H9 (cell line): ENCODE results near the gene CDK6. TPM values are rescaled to one million over a fixed set of nuclear protein-coding genes. Genes with fewer than 3 reads are reported as not detected.

ENCODE experiments used
- DNase-seq: peaks from one replicate; pipeline ENCODE4 v3.0.0-alpha.2; 2017
- H2AFZ ChIP-seq: one replicate; pipeline ENCODE4 v1.6.1; 2013; ENCODE audit warnings: mild to moderate bottlenecking, low read length, control low read depth, moderate library complexity
- H2AK5ac ChIP-seq: 2 replicates; pipeline ENCODE4 v1.6.1; 2013; ENCODE audit warnings: low read length, control low read depth, mixed read lengths; ENCODE audit not compliant: insufficient read length
- H2BK120ac ChIP-seq: one replicate; pipeline ENCODE4 v1.6.1; 2013; ENCODE audit warnings: low read depth, mild to moderate bottlenecking, low read length, control low read depth, inconsistent platforms; ENCODE audit not compliant: poor library complexity, severe bottlenecking
- H2BK12ac ChIP-seq: 2 replicates; pipeline ENCODE4 v1.6.1; 2013; ENCODE audit warnings: low read length, control low read depth, mixed read lengths, low read depth; ENCODE audit not compliant: insufficient read length
- H2BK15ac ChIP-seq: 2 replicates; pipeline ENCODE4 v1.6.1; 2013; ENCODE audit warnings: low read depth, low read length, control low read depth
- H2BK20ac ChIP-seq: one replicate; pipeline ENCODE4 v1.6.1; 2013; ENCODE audit warnings: low read depth, mild to moderate bottlenecking, low read length, control low read depth, inconsistent platforms; ENCODE audit not compliant: poor library complexity, severe bottlenecking
- H2BK5ac ChIP-seq: 2 replicates; pipeline ENCODE4 v1.6.1; 2013; ENCODE audit warnings: low read length, control low read depth, mixed read lengths; ENCODE audit not compliant: insufficient read length
- H3K14ac ChIP-seq: 2 replicates; pipeline ENCODE4 v1.6.1; 2013; ENCODE audit warnings: low read length, control low read depth; ENCODE audit not compliant: insufficient read depth
- H3K18ac ChIP-seq: 2 replicates; pipeline ENCODE4 v1.6.1; 2013; ENCODE audit warnings: low read depth, mild to moderate bottlenecking, mixed read lengths, low read length, control low read depth; ENCODE audit not compliant: insufficient read length
- H3K23ac ChIP-seq: 2 replicates; pipeline ENCODE4 v1.6.1; 2013; ENCODE audit warnings: low read length, control low read depth, mixed read lengths, low read depth; ENCODE audit not compliant: insufficient read length
- H3K23me2 ChIP-seq: 2 replicates; pipeline ENCODE4 v1.6.1; 2013; ENCODE audit warnings: low read depth, mild to moderate bottlenecking, mixed read lengths, low read length, control low read depth; ENCODE audit not compliant: insufficient read length, poor library complexity, severe bottlenecking
- H3K27ac ChIP-seq: 2 replicates; pipeline ENCODE4 v1.5.1; 2013; ENCODE audit warnings: low read length, control low read depth, mixed read lengths, low read depth; ENCODE audit not compliant: insufficient read length
- H3K27me3 ChIP-seq: 2 replicates; pipeline ENCODE4 v1.6.1; 2013; ENCODE audit warnings: low read length, control low read depth, inconsistent platforms; ENCODE audit not compliant: insufficient read depth
- H3K4ac ChIP-seq: 2 replicates; pipeline ENCODE4 v1.6.1; 2013; ENCODE audit warnings: low read depth, mild to moderate bottlenecking, control low read depth, inconsistent platforms, low read length, moderate library complexity
- H3K4me1 ChIP-seq: 2 replicates; pipeline ENCODE4 v1.6.1; 2013; ENCODE audit warnings: low read length, control low read depth, inconsistent platforms; ENCODE audit not compliant: insufficient read depth
- H3K4me2 ChIP-seq: 2 replicates; pipeline ENCODE4 v1.6.1; 2013; ENCODE audit warnings: low read length, control low read depth, mixed read lengths; ENCODE audit not compliant: insufficient read length, insufficient read depth
- H3K56ac ChIP-seq: 2 replicates; pipeline ENCODE4 v1.6.1; 2013; ENCODE audit warnings: low read depth, mild to moderate bottlenecking, mixed read lengths, low read length, control low read depth; ENCODE audit not compliant: insufficient read length
- H3K79me1 ChIP-seq: 2 replicates; pipeline ENCODE4 v1.6.1; 2013; ENCODE audit warnings: low read depth, mild to moderate bottlenecking, moderate library complexity, low read length, control low read depth, inconsistent platforms; ENCODE audit not compliant: insufficient read depth, poor library complexity, severe bottlenecking
- H3K79me2 ChIP-seq: 2 replicates; pipeline ENCODE4 v1.6.1; 2013; ENCODE audit warnings: low read length, control low read depth, inconsistent platforms; ENCODE audit not compliant: insufficient read depth
- H3K9ac ChIP-seq: 2 replicates; pipeline ENCODE4 v1.6.1; 2013; ENCODE audit warnings: low read length, control low read depth, mixed read lengths; ENCODE audit not compliant: insufficient read length; ENCODE audit errors: extremely low read depth
- H3K9me3 ChIP-seq: one replicate; pipeline ENCODE4 v1.6.1; 2013; ENCODE audit warnings: low read depth, low read length, inconsistent platforms; ENCODE audit not compliant: control insufficient read depth
- H3T11ph ChIP-seq: one replicate; pipeline ENCODE4 v1.6.1; 2013; ENCODE audit warnings: mild to moderate bottlenecking, low read length, control low read depth, inconsistent platforms
- H4K20me1 ChIP-seq: one replicate; pipeline ENCODE4 v1.6.1; 2013; ENCODE audit not compliant: control insufficient read depth, insufficient read length, insufficient read depth
- H4K5ac ChIP-seq: 2 replicates; pipeline ENCODE4 v1.6.1; 2013; ENCODE audit warnings: low read depth, mild to moderate bottlenecking, mixed read lengths, low read length, control low read depth; ENCODE audit not compliant: insufficient read length
- H4K8ac ChIP-seq: replicated peaks from 2 replicates; pipeline ENCODE4 v1.6.1; 2013; ENCODE audit warnings: low read length, control low read depth, mixed read lengths, low read depth; ENCODE audit not compliant: insufficient read length
- H4K91ac ChIP-seq: 2 replicates; pipeline ENCODE4 v1.6.1; 2013; ENCODE audit warnings: low read depth, mild to moderate bottlenecking, moderate library complexity, mixed read lengths, low read length, control low read depth; ENCODE audit not compliant: insufficient read length
- H3K27ac Mint-ChIP-seq, 3 experiments: 2 replicates in 2 of 3; 3 replicates in 1 of 3; pipeline ENCODE4 v1.8.0; 2020 to 2021; ENCODE audit warnings: mixed read lengths in 3 of 3, mild to moderate bottlenecking in 1 of 3, moderate library complexity in 1 of 3
- H3K27me3 Mint-ChIP-seq: 2 replicates; pipeline ENCODE4 v1.8.0; 2021; ENCODE audit warnings: low read depth, mild to moderate bottlenecking, moderate library complexity, mixed read lengths
- H3K36me3 Mint-ChIP-seq, 3 experiments: 2 replicates in 2 of 3; 3 replicates in 1 of 3; pipeline ENCODE4 v1.8.0; 2020 to 2021; ENCODE audit warnings: low read depth in 3 of 3, mixed read lengths in 3 of 3; ENCODE audit not compliant: insufficient read depth in 1 of 3
- H3K4me1 Mint-ChIP-seq, 2 experiments: 2 replicates each; pipeline ENCODE4 v1.8.0; 2020; ENCODE audit warnings: mixed read lengths in 2 of 2
- H3K4me3 Mint-ChIP-seq, 2 experiments: 2 replicates in 1 of 2; 3 replicates in 1 of 2; pipeline ENCODE4 v1.8.0; 2020 to 2021; ENCODE audit warnings: mild to moderate bottlenecking in 2 of 2, mixed read lengths in 2 of 2, moderate library complexity in 1 of 2
- H3K9me3 Mint-ChIP-seq, 2 experiments: 2 replicates in 1 of 2; 3 replicates in 1 of 2; pipeline ENCODE4 v1.8.0; 2020; ENCODE audit warnings: mild to moderate bottlenecking in 2 of 2, mixed read lengths in 2 of 2, moderate library complexity in 1 of 2
- WGBS: extraction: QIAGEN DNeasy Blood & Tissue Kit; methylation state at CpG from one replicate; pipeline ENCODE4 v1.1.7; 2013; ENCODE audit warnings: missing lambda C conversion rate, low lambda C conversion rate, mixed read lengths; ENCODE audit not compliant: insufficient read length; ENCODE audit errors: extremely low coverage; 5-methylcytosine and 5-hydroxymethylcytosine counted together
- total RNA-seq: library from RNA; stranded (reverse); gene quantifications from 2 replicates; pipeline ENCODE4 v1.2.1, GENCODE V29; 2021
- TF ChIP-seq, protein P1 (sequence below): fragments of 200-600 bp; sonication (generic); conservative IDR thresholded peaks from 3 replicates; pipeline ENCODE4 v1.8.0; 2021; ENCODE audit warnings: antibody characterized with exemption, mild to moderate bottlenecking

Gene CDK6
- total RNA-seq, 1 experiment from 2014 or later = 30.0 TPM

DNA sequence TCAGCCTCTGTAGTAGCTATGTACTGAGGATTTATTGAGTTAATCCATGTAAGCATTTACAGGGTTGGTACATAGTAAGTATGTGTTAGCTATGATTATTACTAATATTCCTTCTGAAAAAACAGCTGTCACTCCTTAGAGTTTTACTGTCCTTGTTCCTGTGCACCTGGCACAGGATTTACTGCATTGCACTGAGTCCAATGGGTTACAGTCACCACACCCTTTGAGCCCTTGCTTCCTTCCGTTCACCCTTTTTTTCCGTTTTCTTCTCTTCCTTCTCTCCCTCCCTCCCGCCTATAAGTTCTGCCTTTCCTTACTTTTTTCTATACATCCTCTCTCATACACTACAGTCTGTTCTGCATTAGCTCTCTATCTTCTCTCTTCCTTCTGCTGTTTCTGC lies 12.5 kb upstream of the CDK6 start:
- H3K14ac ChIP-seq = no peak overlapping the region
- no peak overlapping the region for H3K27ac ChIP-seq
- H3K36me3 Mint-ChIP-seq = no peaks in the 10 kb centered on the region
- no peaks in the 10 kb centered on the region for H4K20me1 ChIP-seq
- no peak overlapping the region for H2BK20ac ChIP-seq
- TF ChIP-seq, protein P1, sequence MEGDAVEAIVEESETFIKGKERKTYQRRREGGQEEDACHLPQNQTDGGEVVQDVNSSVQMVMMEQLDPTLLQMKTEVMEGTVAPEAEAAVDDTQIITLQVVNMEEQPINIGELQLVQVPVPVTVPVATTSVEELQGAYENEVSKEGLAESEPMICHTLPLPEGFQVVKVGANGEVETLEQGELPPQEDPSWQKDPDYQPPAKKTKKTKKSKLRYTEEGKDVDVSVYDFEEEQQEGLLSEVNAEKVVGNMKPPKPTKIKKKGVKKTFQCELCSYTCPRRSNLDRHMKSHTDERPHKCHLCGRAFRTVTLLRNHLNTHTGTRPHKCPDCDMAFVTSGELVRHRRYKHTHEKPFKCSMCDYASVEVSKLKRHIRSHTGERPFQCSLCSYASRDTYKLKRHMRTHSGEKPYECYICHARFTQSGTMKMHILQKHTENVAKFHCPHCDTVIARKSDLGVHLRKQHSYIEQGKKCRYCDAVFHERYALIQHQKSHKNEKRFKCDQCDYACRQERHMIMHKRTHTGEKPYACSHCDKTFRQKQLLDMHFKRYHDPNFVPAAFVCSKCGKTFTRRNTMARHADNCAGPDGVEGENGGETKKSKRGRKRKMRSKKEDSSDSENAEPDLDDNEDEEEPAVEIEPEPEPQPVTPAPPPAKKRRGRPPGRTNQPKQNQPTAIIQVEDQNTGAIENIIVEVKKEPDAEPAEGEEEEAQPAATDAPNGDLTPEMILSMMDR = no peak
- no peaks in the 10 kb centered on the region for H3K4me1 Mint-ChIP-seq
- H3K79me2 ChIP-seq = no peaks in the 10 kb centered on the region
- no peak overlapping the region for H2AK5ac ChIP-seq
- no peaks in the 10 kb centered on the region for H3K23me2 ChIP-seq
- no peak overlapping the region for H3K18ac ChIP-seq
- no peaks in the 10 kb centered on the region for H3K9me3 ChIP-seq
- no peak overlapping the region for H3K4ac ChIP-seq
- peaks cover 11% of the 10 kb centered on the region for H3K27me3 Mint-ChIP-seq
- no peak overlapping the region for H2BK12ac ChIP-seq
- no peak overlapping the region for H4K8ac ChIP-seq
- no peak overlapping the region for H2BK5ac ChIP-seq
- no peak overlapping the region for H3K23ac ChIP-seq
- H3K56ac ChIP-seq = no peak overlapping the region
- no peak overlapping the region for H4K5ac ChIP-seq
- H2BK120ac ChIP-seq = no peak overlapping the region
- no peaks in the 10 kb centered on the region for H3K79me1 ChIP-seq
- H3K27me3 ChIP-seq = no peaks in the 10 kb centered on the region
- H4K91ac ChIP-seq = no peak overlapping the region
- H3K4me2 ChIP-seq = no peak overlapping the region
- no peak overlapping the region for H3T11ph ChIP-seq
- DNase-seq = no peak
- H3K4me3 Mint-ChIP-seq = no peak overlapping the region
- no peaks in the 10 kb centered on the region for H3K4me1 ChIP-seq
- H3K9me3 Mint-ChIP-seq = no peaks in the 10 kb centered on the region
- no peak overlapping the region for H2BK15ac ChIP-seq
- no peak overlapping the region for H3K27ac Mint-ChIP-seq
- WGBS = no CpG with 5 or more reads among the region's 3 CpGs
- no peak overlapping the region for H2AFZ ChIP-seq
- H3K9ac ChIP-seq = no peak overlapping the region
